Loucy (cell line): ENCODE measurements around the gene ZCCHC24.

Source experiments
- EZH2phosphoT487 ChIP-seq: fragments of 200-600 bp; IDR thresholded peaks from 2 replicates; pipeline ENCODE4 v1.6.1; 2018; ENCODE audit warnings: antibody characterized with exemption, mild to moderate bottlenecking, moderate library complexity, borderline replicate concordance
- TF ChIP-seq, protein P1 (sequence below): fragments of 200-600 bp; sonication (generic); conservative IDR thresholded peaks from 2 replicates; pipeline ENCODE4 v1.5.1; 2014; ENCODE audit warnings: mild to moderate bottlenecking, antibody characterized with exemption, low read length

GRCh38 chr10:79471776-79472175 lies 26.4 kb upstream of the ZCCHC24 start:
- TF ChIP-seq, protein P1, sequence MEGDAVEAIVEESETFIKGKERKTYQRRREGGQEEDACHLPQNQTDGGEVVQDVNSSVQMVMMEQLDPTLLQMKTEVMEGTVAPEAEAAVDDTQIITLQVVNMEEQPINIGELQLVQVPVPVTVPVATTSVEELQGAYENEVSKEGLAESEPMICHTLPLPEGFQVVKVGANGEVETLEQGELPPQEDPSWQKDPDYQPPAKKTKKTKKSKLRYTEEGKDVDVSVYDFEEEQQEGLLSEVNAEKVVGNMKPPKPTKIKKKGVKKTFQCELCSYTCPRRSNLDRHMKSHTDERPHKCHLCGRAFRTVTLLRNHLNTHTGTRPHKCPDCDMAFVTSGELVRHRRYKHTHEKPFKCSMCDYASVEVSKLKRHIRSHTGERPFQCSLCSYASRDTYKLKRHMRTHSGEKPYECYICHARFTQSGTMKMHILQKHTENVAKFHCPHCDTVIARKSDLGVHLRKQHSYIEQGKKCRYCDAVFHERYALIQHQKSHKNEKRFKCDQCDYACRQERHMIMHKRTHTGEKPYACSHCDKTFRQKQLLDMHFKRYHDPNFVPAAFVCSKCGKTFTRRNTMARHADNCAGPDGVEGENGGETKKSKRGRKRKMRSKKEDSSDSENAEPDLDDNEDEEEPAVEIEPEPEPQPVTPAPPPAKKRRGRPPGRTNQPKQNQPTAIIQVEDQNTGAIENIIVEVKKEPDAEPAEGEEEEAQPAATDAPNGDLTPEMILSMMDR, result no peak
- no peak for TF ChIP-seq EZH2phosphoT487
